ENCODE results near the gene FAM186B.
A peak's percentile ranks its signal among the peaks of the same experiment; 100 is the strongest.

Gene FAM186B

DNA sequence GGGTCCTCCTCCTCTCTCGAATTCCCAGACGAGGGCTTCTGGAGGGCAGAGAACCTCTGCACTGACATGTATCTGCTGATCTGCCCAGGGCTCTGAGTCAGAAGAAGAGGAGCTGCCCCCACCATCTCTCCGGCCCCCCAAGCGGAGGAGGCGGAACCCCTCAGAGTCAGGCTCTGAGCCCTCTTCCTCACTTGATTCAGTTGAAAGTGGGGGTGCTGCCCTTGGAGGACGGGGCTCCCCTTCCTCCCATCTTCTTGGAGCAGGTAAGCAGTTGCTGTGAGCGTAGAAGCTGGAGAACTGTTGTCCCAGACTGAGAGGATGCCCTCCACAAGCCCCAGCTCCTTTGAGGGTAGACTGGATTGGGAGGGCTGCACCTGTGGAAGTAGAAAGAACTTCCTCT, 37.7 kb upstream of the FAM186B start:
- TF ChIP-seq, protein P1, sequence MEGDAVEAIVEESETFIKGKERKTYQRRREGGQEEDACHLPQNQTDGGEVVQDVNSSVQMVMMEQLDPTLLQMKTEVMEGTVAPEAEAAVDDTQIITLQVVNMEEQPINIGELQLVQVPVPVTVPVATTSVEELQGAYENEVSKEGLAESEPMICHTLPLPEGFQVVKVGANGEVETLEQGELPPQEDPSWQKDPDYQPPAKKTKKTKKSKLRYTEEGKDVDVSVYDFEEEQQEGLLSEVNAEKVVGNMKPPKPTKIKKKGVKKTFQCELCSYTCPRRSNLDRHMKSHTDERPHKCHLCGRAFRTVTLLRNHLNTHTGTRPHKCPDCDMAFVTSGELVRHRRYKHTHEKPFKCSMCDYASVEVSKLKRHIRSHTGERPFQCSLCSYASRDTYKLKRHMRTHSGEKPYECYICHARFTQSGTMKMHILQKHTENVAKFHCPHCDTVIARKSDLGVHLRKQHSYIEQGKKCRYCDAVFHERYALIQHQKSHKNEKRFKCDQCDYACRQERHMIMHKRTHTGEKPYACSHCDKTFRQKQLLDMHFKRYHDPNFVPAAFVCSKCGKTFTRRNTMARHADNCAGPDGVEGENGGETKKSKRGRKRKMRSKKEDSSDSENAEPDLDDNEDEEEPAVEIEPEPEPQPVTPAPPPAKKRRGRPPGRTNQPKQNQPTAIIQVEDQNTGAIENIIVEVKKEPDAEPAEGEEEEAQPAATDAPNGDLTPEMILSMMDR (IDR thresholded peaks at IDR 0.05; ENCODE audit: low read depth, low read length): no peak
- no peak overlapping the region for H3K4me3 ChIP-seq (replicated peaks in 1 of 2; ENCODE audit: low read depth in 2 of 2, low read length in 2 of 2)
- no peak for DNase-seq (ENCODE audit: low read depth in 2 of 2)

DNA sequence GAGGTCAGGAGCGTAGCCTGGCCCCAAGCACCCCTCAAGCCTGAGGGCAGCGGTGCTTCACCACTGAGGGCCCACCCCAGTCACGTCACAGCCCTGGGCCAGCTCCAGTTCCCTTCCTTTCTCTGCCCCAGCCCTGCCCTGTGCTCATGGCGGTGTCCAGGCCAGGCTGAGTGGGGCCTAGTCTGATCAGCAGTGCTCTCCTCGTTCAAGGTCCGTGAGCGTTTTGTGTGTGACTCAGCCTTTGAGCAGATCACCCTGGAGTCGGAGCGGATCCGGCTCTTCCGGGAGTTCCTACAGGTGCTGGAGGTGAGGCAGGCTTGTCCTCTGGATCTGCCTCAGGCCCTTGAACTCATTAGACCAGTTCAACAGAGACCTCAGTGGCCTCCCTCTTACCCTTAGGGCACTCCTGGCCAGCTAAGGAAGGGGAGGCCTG, 36.9 kb upstream of the FAM186B start:
- TF ChIP-seq, protein P1 (IDR thresholded peaks at IDR 0.05; ENCODE audit: low read depth, low read length): no peak
- no peak overlapping the region for H3K4me3 ChIP-seq (replicated peaks in 1 of 2; ENCODE audit: low read depth in 2 of 2, low read length in 2 of 2)
- DNase-seq (ENCODE audit: low read depth in 2 of 2): no peak

DNA sequence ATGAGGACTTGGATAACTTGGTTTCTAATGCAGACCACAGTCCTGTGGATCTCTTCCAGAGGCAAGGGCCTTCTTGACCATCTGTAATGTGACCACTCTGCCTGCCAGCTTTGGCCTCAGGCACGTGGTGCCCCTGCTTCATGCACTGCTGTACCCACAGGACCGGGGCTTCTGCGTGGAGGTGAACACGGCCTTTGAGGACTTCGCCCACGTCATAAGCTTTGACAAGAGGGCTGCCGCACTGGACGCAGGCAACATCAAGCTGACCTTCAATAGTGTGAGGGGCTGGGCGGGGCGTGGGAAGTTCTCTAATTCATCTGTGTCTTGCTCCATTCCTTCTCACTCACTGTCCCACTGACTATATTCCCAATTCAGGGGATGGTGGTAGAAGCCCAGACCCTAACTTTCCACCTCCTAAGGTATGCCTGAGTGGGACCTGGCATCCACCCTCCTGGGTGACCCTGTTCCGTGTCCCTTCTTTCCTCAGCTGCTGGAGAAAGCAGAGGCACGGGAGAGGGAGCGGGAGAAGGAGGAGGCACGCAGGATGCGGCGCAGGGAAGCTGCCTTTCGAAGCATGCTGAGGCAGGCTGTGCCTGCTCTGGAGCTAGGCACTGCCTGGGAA, 36.4 kb upstream of the FAM186B start:
- TF ChIP-seq, protein P1 (IDR thresholded peaks at IDR 0.05; ENCODE audit: low read depth, low read length): no peak
- DNase-seq (ENCODE audit: low read depth in 2 of 2): no peak
- no peak overlapping the region for H3K4me3 ChIP-seq (replicated peaks in 1 of 2; ENCODE audit: low read depth in 2 of 2, low read length in 2 of 2)

DNA sequence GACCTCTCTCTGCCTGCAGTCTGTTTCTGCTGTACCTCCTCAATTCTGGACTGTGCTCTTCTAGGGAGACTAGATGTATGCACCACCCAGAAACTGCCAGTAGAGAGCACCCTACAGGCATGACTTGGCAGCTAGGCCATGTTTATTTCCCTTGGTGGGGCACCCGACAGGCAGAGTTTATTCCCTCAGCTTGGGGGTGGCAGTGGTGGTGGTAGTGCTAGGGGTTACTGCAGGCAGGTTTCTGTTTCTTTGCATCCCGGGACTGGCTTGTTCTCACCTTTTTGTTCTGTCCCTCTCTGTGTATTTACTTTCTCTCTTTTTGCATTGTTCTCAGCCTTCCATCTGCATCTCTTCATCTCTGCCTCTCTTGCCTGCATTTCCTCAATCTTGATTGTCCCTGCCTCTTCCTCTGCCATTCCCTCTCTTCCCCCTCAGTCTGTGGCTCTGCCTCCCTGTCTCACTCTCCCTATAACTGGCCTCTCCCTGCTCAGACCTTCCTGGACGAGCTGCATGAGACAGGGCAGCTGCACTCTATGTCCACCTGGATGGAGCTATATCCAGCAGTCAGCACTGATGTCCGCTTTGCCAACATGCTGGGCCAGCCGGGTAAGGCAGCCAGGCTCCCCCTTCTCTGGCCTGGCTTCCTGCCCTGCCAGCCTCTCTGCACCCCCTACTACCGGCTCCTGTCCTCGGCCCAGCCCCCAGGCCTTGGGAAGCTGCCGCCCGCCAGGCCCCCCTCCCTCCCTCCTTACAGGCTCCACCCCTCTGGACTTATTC, 31.7 kb upstream of the FAM186B start:
- no peak overlapping the region for H3K4me3 ChIP-seq (replicated peaks in 1 of 2; ENCODE audit: low read depth in 2 of 2, low read length in 2 of 2)
- DNase-seq (ENCODE audit: low read depth in 2 of 2): peak; percentile 80 to 82
- TF ChIP-seq, protein P1 (IDR thresholded peaks at IDR 0.05; ENCODE audit: low read depth, low read length): peak; percentile 87

DNA sequence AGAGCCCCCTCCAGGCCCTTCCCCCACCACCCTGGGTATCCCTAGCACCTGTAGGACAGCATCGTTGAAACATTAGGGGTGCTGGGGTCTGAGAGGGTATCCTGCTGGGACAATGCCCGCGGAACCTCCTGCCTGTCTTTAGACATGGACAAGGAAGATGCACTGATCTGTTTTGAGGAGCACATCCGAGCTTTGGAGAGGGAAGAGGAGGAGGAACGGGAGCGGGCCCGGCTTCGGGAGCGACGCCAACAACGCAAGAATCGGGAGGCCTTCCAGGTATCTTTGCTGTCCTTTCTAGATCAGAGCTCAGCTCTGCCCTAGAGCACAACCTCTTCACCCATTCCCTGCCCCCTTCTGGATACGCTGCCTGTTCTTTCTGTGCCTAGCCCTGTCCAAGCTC, 31.1 kb upstream of the FAM186B start:
- H3K4me3 ChIP-seq (replicated peaks in 1 of 2; ENCODE audit: low read depth in 2 of 2, low read length in 2 of 2): no peak overlapping the region
- no peak for DNase-seq (ENCODE audit: low read depth in 2 of 2)

DNA sequence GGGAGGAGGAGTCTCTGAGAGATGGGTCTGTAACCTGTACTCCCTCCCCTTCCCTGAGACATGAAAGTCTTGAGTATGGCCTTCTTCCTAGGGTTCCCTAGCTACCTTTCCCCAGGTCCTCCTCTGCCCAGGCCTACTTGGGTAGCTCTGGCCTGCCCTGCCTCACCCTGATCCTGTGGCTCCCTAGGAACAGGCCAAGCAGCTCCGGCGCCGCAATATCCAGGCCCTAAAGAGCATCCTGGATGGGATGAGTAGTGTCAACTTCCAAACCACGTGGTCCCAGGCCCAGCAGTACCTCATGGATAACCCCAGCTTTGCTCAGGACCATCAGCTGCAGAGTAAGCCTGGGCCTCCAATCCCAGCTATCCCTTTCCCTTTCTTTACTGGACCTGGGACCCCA, 30.2 kb upstream of the FAM186B start:
- DNase-seq (ENCODE audit: low read depth in 2 of 2): no peak
- TF ChIP-seq, protein P1 (IDR thresholded peaks at IDR 0.05; ENCODE audit: low read depth, low read length): no peak
- no peak overlapping the region for H3K4me3 ChIP-seq (replicated peaks in 1 of 2; ENCODE audit: low read depth in 2 of 2, low read length in 2 of 2)

More for the DNA sequence above, 31.1 kb upstream of the FAM186B start:
- TF ChIP-seq, protein P1 (IDR thresholded peaks at IDR 0.05; ENCODE audit: low read depth, low read length): no peak
